NCI-H460 (cell line): ENCODE measurements around the gene METTL16. TPM values are rescaled to one million over a fixed set of nuclear protein-coding genes. Genes with fewer than 3 reads are reported as not detected.
"Not testable (repeated sequence)": the region's sequence is repeated elsewhere in the genome, so short reads cannot be mapped to it uniquely, and the experiment has no call there.

Source experiments
- DNase-seq: peaks from one replicate; pipeline ENCODE4 v3.0.0-alpha.2; 2016; ENCODE audit warnings: low read depth; ENCODE audit errors: extremely low read depth
- polyA plus RNA-seq: library from polyadenylated mRNA; depleted of rRNA; stranded (reverse); fragments of >200 nt; gene quantifications from 2 replicates; pipeline ENCODE4 v1.2.3, GENCODE V29; 2014; cell fraction: nucleus; rRNA removed
- total RNA-seq: library from RNA; depleted of rRNA; stranded (reverse); fragments of >200 nt; shearing (Covaris generic); gene quantifications from 2 replicates; pipeline ENCODE4 v1.2.3, GENCODE V29; 2014; rRNA removed

Gene METTL16
- total RNA-seq = 30.3 and 33.2 TPM in 2 replicates
- 11.7 and 12.9 TPM in 2 replicates for polyA plus RNA-seq

DNA sequence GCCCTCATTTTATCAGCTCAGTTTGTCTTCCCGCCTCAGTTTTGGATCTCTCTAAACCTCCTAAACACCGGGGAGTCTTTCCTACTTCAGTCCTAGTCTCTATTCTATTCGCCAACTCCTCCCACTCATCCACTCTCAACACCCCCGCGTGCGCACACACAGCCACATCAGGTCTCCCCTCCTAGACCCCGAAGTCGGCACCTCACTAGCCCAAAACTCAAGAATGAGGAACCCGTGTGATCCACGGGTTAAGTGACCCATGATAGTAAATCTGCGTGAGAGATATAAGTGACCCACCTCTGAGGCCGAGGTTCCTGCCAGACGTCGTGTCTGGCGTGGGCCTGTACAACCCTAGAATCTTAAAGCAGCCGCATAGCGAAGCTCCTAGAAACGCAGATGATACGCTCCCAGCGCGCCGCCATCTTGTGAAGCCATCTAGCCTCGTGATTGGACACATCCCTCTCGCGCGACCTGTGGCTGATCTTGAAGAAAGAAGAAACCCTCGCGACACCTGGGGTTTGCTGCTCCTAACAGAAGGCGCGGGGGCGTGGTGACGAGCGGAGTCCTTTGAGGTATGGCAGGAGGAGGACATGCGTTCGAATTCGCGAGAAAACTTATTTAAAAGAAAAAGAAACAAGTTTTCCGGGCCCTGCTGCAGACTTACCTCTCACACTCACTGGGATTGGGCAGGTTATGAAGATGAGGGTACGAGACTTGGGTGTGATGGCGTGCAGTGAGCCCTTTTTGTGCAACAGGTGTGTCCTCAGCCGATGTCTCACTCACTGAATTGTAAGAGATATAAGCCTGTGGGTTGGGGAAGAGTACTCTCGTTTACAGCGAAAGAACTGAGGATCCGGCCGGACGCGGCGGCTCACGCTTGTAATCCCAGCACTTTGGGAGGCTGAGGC lies at the start of gene METTL16:
METTL16 (minus strand) TSS at position 427 of the 908 bp plus-strand sequence. CDS start 9,557 bp downstream, outside the sequence.
- peak; percentile 99 for DNase-seq

DNA sequence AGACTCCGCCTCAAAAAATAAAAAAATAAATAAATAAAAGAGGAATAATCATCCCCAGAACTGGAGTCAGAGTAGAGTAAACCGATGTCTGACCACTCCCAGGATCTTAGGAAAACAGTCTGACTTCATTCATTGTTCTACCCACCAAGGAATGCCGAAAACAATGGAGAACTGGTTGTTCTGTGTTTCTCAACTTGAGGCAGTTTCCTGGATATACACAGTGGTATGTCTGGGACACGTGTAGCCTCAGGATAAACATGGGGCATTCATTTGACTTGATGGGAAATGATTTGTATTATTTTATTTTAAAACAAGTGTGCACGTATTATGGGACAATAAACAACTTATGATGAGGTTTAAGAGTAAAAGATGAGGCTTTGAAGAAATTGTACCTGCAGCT lies 49.0 kb upstream of the METTL16 start:
- DNase-seq = no peak

GRCh38 chr17:2551928-2552327 lies 40.2 kb upstream of the METTL16 start:
- no peak for DNase-seq

- no peak for DNase-seq
These were observed 39.8 kb upstream of the METTL16 start for GRCh38 chr17:2551493-2551892.

DNA sequence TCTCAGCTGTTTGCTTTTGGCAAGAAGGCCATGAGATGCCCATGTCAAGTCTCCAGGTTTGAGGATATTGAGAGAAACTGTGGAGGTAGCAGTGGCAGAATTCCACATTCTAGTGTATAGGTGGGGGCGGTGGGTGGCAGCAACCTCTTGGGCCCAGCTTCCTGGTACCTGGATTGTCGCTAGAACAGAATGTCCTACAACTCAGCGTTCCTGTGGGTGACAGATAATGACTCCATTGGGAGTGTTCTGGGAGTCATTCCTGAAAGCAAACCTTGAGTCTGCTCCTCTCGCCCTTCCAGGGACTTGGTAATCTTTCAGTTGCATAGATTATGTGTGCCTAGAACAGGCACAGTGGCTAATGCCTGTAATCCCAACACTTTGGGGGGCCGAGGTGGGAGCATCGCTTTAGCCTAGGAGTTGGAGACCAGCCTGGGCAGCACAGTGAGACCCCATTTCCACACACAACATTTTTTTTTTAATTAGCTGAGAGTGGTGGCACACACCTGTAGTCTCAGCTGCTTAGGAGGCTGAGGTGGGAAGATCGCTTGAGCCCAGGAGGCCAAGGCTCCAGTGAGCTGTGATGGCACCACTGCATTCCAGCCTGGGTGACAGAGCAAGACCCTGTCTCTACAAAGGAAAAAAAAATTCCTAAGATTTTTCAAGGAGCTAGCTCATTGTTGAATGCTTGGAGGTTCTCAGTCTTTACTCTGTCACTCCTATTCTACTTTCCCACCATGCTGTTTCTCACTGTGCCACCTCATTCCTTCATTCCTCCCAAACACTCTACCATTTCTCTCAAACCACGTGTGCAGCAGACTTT lies 37.9 kb upstream of the METTL16 start:
- DNase-seq = no peak

DNA sequence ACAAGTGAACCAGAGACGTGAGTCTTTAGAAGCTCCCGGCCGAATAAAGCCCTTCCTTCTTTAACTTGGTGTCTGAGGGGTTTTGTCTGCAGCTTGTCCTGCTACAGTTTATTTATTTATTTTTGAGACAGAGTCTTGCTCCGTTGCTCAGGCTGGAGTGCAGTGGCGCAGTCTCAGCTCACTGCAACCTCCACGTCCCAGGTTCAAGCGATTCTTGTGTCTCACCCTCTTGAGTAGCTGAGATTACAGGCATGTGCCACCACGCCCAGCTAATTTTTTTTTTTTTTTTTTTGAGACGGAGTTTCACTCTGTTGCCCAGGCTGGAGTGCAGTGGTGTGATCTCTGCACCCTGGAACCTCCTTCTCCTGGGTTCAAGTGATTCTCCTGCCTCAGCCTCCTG lies 36.3 kb upstream of the METTL16 start:
- not testable (repeated sequence) for DNase-seq

- no peak for DNase-seq
These were observed 35.5 kb upstream of the METTL16 start for GRCh38 chr17:2547176-2547575.

GRCh38 chr17:2545393-2545792 lies 33.7 kb upstream of the METTL16 start:
- DNase-seq = no peak

GRCh38 chr17:2542456-2542855 lies 30.8 kb upstream of the METTL16 start:
- no peak for DNase-seq

GRCh38 chr17:2542056-2542455 lies 30.4 kb upstream of the METTL16 start:
- DNase-seq = no peak

- DNase-seq = not testable (repeated sequence)
These were observed 25.9 kb upstream of the METTL16 start for GRCh38 chr17:2537579-2537978.

- no peak for DNase-seq
These were observed 20.5 kb upstream of the METTL16 start for GRCh38 chr17:2532146-2532720.

DNA sequence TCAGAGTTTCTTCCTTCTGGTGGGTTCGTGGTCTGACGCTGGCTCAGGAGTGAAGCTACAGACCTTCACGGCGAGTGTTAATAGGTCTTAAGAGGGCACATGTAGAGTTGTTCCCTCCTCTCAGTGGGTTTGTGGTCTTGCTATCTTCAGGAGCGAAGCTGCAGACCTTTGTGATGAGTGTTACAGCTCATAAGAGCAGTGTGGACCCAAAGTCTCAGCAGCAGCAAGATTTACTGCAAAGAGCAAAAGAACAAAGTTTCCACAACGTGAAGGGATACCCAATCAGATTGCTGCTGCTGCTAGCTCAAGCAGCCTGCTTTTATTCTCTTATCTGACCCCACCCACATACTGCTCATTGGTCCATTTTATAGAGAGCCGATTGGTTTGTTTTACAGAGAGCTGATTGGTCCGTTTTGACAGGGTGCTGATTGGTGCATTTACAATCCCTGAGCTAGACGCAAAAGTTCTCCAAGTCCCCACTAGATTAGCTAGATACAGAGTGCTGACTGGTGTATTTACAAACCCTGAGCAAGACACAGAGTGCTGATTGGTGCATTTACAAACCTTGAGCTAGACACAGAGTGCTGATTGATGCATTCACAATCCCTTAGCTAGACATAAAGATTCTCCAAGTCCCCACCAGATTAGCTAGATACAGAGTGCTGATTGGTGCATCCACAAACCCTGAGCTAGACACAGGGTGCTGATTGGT lies 19.7 kb upstream of the METTL16 start:
- not testable (repeated sequence) for DNase-seq

DNA sequence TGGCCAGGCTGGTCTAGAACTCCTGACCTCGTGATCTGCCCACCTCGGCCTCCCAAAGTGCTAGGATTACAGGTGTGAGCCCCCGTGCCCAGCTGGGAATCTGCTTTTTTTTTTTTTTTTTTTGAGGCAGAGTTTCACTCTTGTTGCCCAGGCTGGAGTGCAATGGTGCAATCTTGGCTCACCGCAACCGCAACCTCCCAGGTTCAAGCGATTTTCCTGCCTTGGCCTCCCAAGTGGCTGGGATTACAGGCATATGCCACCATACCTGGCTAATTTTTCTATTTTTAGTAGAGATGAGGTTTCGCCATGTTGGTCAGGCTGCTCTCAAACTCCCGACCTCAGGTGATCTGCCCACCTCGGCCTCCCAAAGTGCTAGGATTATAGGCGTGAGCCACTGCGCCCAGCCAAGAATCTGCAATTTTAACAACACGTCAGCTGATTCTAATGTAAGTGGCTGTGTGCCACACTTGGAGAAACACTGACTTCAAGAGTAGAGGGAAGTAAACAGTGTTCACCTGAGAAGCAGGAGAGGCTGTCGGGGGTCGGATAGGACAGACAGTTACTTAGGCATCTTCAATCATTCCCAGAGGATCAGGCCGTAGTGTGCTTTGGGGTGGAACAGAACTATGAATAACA lies 10.2 kb upstream of the METTL16 start:
- DNase-seq = not testable (repeated sequence)

- no peak for DNase-seq
These were observed 9.6 kb upstream of the METTL16 start for GRCh38 chr17:2521257-2521656.

- DNase-seq = no peak
These were observed 5.9 kb upstream of the METTL16 start for GRCh38 chr17:2517539-2517938.

GRCh38 chr17:2511138-2511461 lies 588 bp downstream of the METTL16 start:
- DNase-seq = no peak

DNA sequence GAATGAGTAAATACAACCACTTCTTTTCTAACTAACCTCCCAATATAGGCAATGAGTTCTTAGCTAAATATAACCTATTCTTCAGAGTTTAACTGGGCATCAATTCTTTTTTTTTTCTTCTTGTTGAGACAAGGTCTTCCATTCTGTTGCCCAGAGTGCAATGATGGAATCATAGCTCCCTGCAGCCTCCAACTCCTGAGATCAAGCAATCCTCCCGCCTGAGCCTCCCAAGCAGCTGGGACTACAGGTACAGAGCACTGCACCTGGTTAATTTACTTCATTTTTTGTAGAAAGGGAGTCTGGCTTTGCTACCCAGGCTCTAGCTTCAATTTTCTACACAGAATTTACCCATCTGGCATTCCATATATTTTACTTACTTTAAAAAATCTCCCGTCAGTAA lies 1.1 kb downstream of the METTL16 start:
- DNase-seq = no peak

GRCh38 chr17:2508035-2508434 lies 3.7 kb downstream of the METTL16 start:
- no peak for DNase-seq

GRCh38 chr17:2507015-2507414 lies 4.7 kb downstream of the METTL16 start:
- not testable (repeated sequence) for DNase-seq
